ENCODE measurements around the gene ACE2. TPM values are rescaled to one million over a fixed set of nuclear protein-coding genes. Genes with fewer than 3 reads are reported as not detected.

Gene ACE2
- total RNA-seq, 1 experiment from 2014 or later = not detected

GRCh38 chrX:15579778-15580747 lies 20.7 kb downstream of the ACE2 start:
- WGBS (ENCODE audit: extremely low coverage, insufficient read length, low lambda C conversion rate) = no CpG with 5 or more reads among the region's 5 CpGs
- H4K20me1 ChIP-seq (ENCODE audit: control insufficient read depth, insufficient read depth, insufficient read length) = no peaks in the 10 kb centered on the region
- H3K4me1 ChIP-seq (ENCODE audit: insufficient read depth, low read length) = no peaks in the 10 kb centered on the region; the same call in 1 of the 2 replicates
- no peak overlapping the region for H3K4me2 ChIP-seq (ENCODE audit: insufficient read depth, insufficient read length, low read length)
- H4K5ac ChIP-seq (ENCODE audit: insufficient read length, low read depth, low read length) = no peak overlapping the region
- H3K4me3 Mint-ChIP-seq = no peak overlapping the region
- peak overlapping the region in 2 of 3 experiments; percentile 3 to 47; a peak in 2 of 7 replicates for H3K27ac Mint-ChIP-seq
- peaks cover 27 to 33% of the 10 kb centered on the region in 2 experiments for H3K4me1 Mint-ChIP-seq
- H3K27me3 ChIP-seq (ENCODE audit: insufficient read depth, low read length) = no peaks in the 10 kb centered on the region
- no peaks in the 10 kb centered on the region for H3K79me1 ChIP-seq (ENCODE audit: insufficient read depth, low read depth, low read length, poor library complexity, severe bottlenecking)
- H4K91ac ChIP-seq (ENCODE audit: insufficient read length, low read depth, low read length) = no peak overlapping the region
- H3K18ac ChIP-seq (ENCODE audit: insufficient read length, low read depth, low read length) = no peak overlapping the region
- H3K23ac ChIP-seq (ENCODE audit: insufficient read length, low read depth, low read length) = no peak overlapping the region
- no peak overlapping the region for H2BK120ac ChIP-seq (ENCODE audit: low read depth, low read length, poor library complexity, severe bottlenecking)
- no peaks in the 10 kb centered on the region for H3K79me2 ChIP-seq (ENCODE audit: insufficient read depth, low read length)
- no peak overlapping the region for H2BK20ac ChIP-seq (ENCODE audit: low read depth, low read length, poor library complexity, severe bottlenecking)
- no peak overlapping the region for H2AK5ac ChIP-seq (ENCODE audit: insufficient read length, low read length)
- H3K14ac ChIP-seq (ENCODE audit: insufficient read depth, low read length) = peak overlapping the region; percentile 67
- no peak overlapping the region for H2BK5ac ChIP-seq (ENCODE audit: insufficient read length, low read length)
- DNase-seq = no peak
- H3K9me3 Mint-ChIP-seq = no peaks in the 10 kb centered on the region; a peak in 2 of 5 replicates
- no peaks in the 10 kb centered on the region for H3K9me3 ChIP-seq (ENCODE audit: control insufficient read depth, low read depth, low read length)
- H3K36me3 Mint-ChIP-seq (ENCODE audit: insufficient read depth in 1 of 3, low read depth in 3 of 3) = no peaks in the 10 kb centered on the region
- H3K27ac ChIP-seq (ENCODE audit: insufficient read length, low read depth, low read length) = no peak overlapping the region
- no peak overlapping the region for H3K4ac ChIP-seq (ENCODE audit: low read depth, low read length)
- TF ChIP-seq CTCF (conservative IDR thresholded peaks at IDR 0.05) = no peak
- no peak overlapping the region for H4K8ac ChIP-seq (replicated peaks; ENCODE audit: insufficient read length, low read depth, low read length)
- no peak overlapping the region for H2BK12ac ChIP-seq (ENCODE audit: insufficient read length, low read depth, low read length)
- H2BK15ac ChIP-seq (ENCODE audit: low read depth, low read length) = peak overlapping the region; percentile 41; the same call in 1 of the 2 replicates
- H3T11ph ChIP-seq (ENCODE audit: low read length) = no peak overlapping the region
- no peak overlapping the region for H3K9ac ChIP-seq (ENCODE audit: extremely low read depth, insufficient read length, low read length)
- H2AFZ ChIP-seq (ENCODE audit: low read length) = no peak overlapping the region
- no peak overlapping the region for H3K56ac ChIP-seq (ENCODE audit: insufficient read length, low read depth, low read length)
- peaks cover under 1% of the 10 kb centered on the region; the same call in 1 of the 2 replicates for H3K27me3 Mint-ChIP-seq (ENCODE audit: low read depth)
- no peaks in the 10 kb centered on the region for H3K23me2 ChIP-seq (ENCODE audit: insufficient read length, low read depth, low read length, poor library complexity, severe bottlenecking)

Data from H9 (cell line).